GM18907 (cell line): ENCODE results near the gene FIBP.

Source experiments
- ATAC-seq: cut with Tn5 transposase; IDR thresholded peaks from one replicate; pipeline ENCODE4 v1.9.1; 2021; ENCODE audit warnings: mild to moderate bottlenecking, moderate library complexity; ENCODE audit not compliant: unreplicated experiment

FIBP gene

GRCh38 chr11:65860278-65861164 lies 27.8 kb downstream of the FIBP start, which contains the start of gene MUS81:
TSS of gene MUS81 (plus strand) at chr11:65860433. CDS start at chr11:65860754, 321 bp downstream.
- peak; percentile 34 for ATAC-seq

DNA sequence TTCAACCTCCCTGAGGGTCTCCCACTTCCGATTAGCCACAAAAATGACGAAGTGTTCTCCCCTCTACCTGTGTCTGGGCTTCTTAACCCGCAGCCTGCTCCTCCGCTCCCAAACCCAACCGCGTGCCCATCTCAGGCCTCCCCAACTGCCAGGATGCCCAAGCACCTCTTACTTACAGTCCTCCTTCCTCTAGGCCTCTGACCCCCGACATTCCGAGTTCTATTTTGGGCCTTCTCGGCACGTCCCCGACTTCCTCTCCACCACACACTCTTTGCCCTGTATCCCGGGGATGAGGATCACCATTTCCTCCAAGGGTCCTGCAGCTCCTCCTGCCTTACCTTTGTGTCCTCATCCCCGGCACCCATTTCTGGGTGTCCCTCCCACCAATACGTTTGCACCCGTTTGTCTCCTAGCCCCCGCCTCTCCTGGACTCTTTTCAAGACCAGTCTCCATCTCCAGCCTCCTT lies 28.4 kb downstream of the FIBP start:
- ATAC-seq: no peak

- peak; percentile 58 for ATAC-seq
Measured at GRCh38 chr11:65859095-65859811, 29.0 kb downstream of the FIBP start.

DNA sequence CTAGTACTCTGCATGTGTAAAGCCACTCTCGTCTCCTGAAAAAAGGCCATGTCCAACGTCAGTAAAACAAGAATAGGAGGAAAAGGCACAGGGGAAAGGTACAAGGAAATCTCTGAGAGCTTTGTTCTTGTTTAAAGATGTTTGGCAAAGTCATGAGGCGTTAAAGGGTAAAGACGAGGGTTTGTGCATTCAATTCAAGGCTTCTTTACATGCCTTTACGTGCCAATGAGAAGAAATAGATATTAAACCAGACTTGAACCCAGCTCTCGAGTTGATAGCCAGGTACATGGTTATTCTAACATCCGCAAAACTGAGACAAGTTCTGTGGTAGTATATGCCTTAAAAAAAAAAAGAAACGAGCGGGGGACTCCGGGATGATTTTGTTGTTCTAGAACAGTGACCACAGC lies 29.6 kb downstream of the FIBP start:
- no peak for ATAC-seq

DNA sequence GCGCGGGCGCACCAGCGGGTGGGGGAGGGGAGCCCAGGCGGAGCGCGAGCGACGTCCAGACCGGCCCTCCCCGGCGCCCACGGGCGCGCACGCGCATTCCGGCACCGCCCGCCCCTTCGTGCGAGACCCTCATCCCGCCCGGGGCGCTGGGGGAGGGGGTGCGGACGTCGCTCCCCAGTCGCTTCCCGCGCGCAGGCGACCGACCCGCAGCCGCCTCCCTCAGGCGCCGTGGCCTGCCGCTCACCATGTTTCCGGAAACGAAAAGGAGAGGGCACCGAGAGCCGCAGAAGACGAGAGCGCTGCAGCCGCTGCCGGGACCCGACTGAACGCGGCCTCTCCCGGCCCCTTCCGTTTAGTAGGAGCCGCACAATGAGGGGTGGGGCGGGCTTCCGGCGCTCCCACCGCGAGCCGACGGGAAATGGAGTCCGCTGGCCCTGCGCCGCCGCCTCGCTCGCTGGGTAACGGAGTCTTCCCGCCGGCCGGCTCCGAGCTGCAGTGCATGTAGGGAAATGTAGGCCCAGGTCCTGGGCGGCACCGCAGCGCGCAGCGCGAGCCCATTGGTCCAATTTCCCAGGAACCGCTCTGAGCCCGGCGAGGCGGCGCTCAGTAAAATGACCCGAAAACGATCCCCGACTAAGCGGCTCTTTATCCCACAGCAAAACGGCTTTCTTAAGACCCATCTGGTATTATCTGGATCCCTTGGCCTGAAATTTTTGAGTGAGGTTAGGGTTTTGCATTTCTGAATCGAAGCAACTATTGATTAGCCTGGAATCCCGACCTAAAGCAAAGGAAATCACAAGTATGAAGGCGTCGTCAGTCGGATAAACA lies 30.2 kb downstream of the FIBP start, which contains the start of gene CFL1:
Gene CFL1 (minus strand): TSS at position 328 of the 828 bp plus-strand sequence. CDS start 81 bp downstream, at position 247.
- ATAC-seq: peak; percentile 48

DNA sequence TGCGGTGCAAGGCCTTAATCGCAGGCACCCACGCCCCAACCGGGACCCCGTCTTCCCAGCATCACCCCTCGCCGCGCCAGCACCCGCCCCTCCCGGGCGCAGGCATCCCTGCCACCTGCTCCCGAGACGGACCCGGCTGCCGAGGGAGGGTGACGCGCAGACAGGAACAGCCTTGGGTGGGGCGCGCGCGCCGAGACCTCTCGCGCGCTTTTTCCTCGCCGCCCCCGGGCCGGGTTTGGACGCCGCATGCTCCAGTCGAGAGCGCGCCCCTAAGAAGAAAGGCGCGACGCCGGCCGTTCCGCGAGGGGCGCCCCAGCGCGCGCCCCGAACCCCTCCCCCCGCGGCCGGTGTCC lies 30.8 kb downstream of the FIBP start:
- ATAC-seq: peak; percentile 7

DNA sequence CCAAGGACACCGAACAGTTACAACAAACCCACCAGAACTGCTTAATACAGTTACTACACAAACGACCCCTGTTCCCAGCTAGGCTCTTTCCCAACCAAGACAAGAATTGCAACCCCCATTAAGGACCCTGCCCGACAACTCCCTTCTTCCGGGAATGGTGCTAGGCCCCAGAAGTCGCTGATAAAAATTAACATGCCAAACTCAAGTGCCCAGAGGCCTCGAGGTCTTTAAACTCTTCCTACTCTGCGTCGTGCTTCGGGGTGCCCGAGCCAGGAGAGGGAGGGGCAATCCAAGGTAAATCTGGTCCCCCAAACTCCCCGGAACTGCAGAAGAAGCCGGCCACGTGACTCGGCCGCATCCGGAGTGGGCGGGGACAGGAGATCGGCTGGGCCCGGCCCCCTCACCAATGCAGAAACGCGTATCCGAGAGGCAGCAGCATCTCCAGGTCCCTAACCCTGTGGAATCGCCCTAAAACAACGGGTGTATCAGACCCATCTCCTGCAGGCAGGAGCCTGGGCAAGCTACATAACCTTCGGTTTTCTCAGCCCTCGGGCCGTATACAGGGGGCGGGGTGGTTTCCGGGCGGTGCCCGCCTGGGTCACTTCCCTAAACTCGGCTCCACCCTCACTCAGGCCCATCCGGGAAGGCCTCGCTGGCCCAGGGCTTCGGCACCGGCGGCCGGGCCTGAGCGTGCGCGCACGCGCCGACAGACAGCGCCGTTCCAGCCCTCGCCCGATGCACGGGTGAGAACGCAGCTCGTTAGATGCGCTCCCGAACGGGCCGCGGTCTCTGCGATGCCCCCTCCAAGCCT lies 31.4 kb downstream of the FIBP start:
- ATAC-seq: peak; percentile 29

DNA sequence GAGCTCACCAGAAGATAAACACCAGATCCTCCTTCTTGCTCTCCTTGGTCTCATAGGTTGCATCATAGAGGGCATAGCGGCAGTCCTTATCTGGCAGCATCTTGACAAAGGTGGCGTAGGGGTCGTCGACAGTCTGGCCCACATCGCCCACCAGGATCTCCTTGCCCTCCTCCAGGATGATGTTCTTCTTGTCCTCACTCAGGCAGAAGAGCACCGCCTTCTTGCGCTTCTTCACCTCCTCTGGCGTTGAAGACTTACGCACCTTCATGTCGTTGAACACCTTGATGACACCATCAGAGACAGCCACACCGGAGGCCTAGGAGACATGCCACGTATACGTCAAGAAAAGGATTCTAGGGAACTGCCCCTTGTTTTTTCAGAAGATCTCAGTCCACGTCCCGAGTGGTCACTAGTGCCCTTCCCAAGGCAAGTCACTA lies 32.3 kb downstream of the FIBP start:
- no peak for ATAC-seq

DNA sequence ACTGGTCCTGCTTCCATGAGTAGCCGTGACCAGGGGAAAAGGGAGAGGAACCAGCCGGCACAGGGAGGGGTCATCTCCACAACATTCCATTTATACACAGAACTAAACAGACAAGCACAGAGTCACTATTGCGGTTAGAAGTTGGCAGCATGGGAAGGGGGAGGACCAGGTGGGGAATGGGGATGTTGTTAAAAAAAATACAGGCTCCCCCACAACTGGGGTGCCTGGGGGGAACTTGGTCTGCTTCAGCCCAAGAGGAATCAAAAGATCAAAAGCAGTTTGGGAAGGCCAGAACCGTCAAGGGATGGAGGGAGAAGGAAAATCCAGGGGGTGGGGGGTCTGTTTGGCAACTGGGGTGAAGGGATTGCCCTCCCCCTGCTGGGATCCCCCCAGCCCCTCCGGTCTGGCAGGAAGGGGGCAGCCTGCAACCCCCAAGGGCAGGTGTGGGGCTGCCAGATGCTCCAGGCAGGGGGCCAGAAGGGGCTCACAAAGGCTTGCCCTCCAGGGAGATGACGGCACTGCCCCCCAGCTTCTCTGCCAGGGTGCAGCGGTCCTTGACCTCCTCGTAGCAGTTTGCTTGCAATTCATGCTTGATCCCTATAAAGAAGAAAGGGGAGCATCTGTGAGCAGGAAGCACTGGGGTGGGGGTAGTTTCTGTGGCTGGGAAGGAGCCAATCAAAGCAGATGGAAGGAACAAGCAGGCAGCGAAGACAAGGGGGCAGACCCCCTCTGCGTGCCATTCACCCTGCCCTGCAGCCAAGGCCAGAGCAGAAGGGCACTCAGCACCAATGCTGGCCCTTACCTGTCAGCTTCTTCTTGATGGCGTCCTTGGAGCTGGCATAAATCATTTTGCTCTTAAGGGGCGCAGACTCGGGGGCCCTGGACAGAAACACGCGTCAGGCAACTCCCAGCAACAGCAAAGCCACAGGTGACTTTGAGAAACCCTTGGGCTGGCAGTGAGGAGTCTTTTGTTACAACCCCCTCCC lies 33.1 kb downstream of the FIBP start:
- no peak for ATAC-seq

GRCh38 chr11:65854161-65854592 lies 34.1 kb downstream of the FIBP start:
- ATAC-seq: no peak

DNA sequence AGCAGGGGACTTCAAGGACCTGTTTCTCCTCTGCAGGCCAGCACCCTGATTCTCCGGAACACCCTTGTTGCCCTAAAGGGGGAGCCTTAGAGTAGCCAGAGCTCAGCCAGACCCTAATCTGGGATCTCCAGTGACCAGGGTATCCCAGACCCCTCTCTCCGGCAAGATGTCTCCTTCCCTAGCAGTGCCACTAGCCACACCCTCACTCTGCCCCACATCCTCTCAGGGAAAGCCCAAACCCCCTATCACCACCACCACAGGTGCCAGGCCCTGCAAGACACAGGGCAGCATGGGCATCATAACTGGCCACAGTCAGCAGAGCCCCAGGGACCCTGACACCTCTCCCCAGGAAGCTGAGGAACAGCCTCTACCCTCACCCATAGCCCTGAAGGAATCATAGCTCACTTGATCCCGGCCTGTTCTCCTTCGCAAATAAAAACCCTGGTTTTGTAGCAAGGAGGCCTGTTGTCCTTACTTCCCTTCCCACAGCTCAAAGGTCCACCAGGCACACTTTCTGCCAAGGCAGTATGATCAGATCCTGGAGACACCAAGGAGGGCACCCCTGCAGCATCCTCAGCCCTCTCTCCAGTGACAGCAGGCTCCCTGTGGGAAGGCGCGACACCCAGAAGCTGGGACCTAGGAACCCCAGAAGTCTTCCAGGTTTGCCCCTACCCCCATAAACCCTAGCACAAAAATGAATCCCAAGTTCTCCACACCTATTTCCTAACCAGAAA lies 34.9 kb downstream of the FIBP start:
- no peak for ATAC-seq

- ATAC-seq: no peak
Measured at GRCh38 chr11:65852508-65853245, 35.6 kb downstream of the FIBP start.

DNA sequence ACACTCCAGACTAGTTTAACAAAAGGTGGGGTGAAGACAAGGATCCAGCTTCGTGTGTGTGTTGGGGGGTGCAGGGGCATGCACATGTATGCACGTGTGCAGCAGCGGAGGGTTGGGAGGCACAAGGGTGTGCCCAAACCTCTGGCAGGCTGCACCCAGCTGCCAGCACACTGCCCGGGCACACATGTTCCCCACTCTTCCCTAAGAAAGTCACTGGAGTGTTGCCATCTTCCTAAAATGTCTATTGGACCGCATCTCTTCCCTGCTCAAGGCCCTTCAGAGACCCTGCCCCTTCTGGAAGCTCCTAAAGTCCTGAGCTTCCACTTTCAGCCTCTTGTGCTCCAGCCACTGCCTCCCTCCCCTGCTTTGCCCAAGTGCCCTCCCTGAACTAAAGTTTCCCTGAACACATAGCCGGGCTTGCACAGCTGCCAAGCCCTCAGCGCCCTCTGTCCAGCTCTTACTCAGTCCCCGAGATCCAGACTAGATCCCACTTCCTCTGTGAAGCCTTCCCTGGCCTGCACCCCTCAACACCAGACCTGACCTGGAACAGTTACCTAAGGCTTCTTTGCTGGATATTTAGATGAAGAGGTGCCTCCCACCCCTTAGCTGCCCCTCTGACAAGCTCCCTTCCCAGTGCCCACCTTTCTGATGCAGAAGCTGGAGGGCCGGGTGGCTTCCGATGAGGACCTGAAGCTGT lies 36.3 kb downstream of the FIBP start:
- no peak for ATAC-seq

DNA sequence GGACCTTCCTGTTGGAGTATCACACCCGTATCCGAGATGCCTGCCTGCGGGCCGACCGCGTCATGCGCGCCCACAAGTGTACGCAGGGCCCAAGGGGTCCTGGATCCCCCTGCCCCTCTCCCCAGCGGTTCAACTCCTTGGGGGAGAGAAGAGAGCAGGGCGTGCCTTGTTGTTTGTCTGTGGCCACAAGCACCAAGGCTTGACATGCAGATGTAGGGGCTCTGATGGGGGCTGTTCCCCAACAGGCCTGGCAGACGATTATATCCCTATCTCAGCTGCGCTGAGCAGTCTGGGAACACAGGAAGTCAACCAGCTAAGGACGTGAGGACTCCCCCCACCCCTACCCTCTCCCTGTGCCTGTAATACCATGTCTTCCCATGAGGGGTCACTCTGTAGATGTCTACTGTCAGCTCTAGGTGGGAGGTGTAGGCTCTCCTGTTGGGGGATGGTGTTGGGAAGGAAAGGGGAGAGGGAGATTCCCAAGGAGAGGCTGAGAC lies 37.1 kb downstream of the FIBP start:
- ATAC-seq: no peak

GRCh38 chr11:65850217-65851082 lies 37.8 kb downstream of the FIBP start:
- ATAC-seq: no peak

DNA sequence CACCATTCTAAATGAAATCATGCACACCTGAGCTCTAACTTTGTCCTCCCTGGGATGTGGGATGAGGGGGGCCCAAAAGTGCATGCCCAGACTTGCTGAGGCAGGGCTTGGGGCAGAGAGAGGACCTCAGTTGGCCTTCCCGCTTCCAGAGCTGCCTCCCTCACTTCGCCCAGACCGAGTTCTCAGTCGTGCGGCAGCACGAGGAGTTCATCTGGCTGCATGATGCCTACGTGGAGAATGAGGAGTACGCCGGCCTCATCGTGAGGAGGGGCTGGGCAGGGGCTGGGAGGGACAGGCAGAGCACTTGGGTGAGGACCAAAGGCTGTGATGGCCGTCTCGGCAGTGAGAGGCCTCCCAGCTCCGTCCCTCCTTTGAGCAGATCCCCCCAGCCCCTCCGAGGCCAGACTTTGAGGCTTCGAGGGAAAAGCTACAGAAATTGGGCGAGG lies 38.5 kb downstream of the FIBP start:
- no peak for ATAC-seq
